MM.1S (cell line): ENCODE data around the gene FARP1.

Source experiments
- DNase-seq: peaks from one replicate; pipeline ENCODE4 v3.0.0-alpha.2; 2015
- H2AFZ ChIP-seq: fragments of 300-600 bp; sonication (generic); 2 replicates; pipeline ENCODE4 v1.6.0; 2016; ENCODE audit warnings: antibody characterized with exemption, low read length
- H3F3A ChIP-seq: fragments of 300-600 bp; sonication (generic); 2 replicates; pipeline ENCODE4 v1.6.1; 2016; ENCODE audit warnings: mild to moderate bottlenecking, antibody characterized with exemption, low read length, moderate library complexity, mixed read lengths; ENCODE audit not compliant: insufficient read depth
- H3K27ac ChIP-seq: fragments of 300-600 bp; sonication (generic); 2 replicates; pipeline ENCODE4 v1.5.1; 2016; ENCODE audit warnings: mild to moderate bottlenecking, low read length
- H3K27me3 ChIP-seq: fragments of 300-600 bp; sonication (generic); replicated peaks from 2 replicates; pipeline ENCODE4 v1.6.0; 2016; ENCODE audit warnings: low read length; ENCODE audit not compliant: insufficient read depth
- H3K36me3 ChIP-seq: fragments of 300-600 bp; sonication (generic); replicated peaks from 2 replicates; pipeline ENCODE4 v1.6.1; 2016; ENCODE audit warnings: mild to moderate bottlenecking, low read length, mixed read lengths; ENCODE audit not compliant: insufficient read depth
- H3K4me1 ChIP-seq: fragments of 300-600 bp; sonication (generic); 2 replicates; pipeline ENCODE4 v1.6.1; 2016; ENCODE audit warnings: low read length, mixed read lengths
- H3K4me2 ChIP-seq: fragments of 300-600 bp; sonication (generic); 2 replicates; pipeline ENCODE4 v1.6.0; 2016; ENCODE audit warnings: low read depth, low read length
- H3K4me3 ChIP-seq: fragments of 300-600 bp; sonication (generic); 2 replicates; pipeline ENCODE4 v1.5.1; 2016; ENCODE audit warnings: low read length, mixed read lengths
- H3K79me2 ChIP-seq: fragments of 300-600 bp; sonication (generic); 2 replicates; pipeline ENCODE4 v1.6.1; 2016; ENCODE audit warnings: mixed run types, low read length, mixed read lengths
- H3K9ac ChIP-seq: fragments of 300-600 bp; sonication (generic); 2 replicates; pipeline ENCODE4 v1.6.1; 2016; ENCODE audit warnings: low read length, mixed read lengths
- H3K9me2 ChIP-seq: fragments of 300-600 bp; sonication (generic); replicated peaks from 2 replicates; pipeline ENCODE4 v1.6.1; 2016; ENCODE audit warnings: mild to moderate bottlenecking, low read length, mixed read lengths; ENCODE audit not compliant: insufficient read depth
- H3K9me3 ChIP-seq: fragments of 300-600 bp; sonication (generic); replicated peaks from 2 replicates; pipeline ENCODE4 v1.6.1; 2016; ENCODE audit warnings: mild to moderate bottlenecking, low read length, mixed read lengths; ENCODE audit not compliant: insufficient read depth
- H4K20me1 ChIP-seq: fragments of 300-600 bp; sonication (generic); 2 replicates; pipeline ENCODE4 v1.6.1; 2016; ENCODE audit warnings: mild to moderate bottlenecking, low read length, moderate library complexity, mixed read lengths; ENCODE audit not compliant: insufficient read depth
- EZH2 ChIP-seq: fragments of 300-600 bp; sonication (generic); optimal IDR thresholded peaks from 2 replicates; pipeline ENCODE3; 2017; ENCODE audit warnings: low read depth, mild to moderate bottlenecking, antibody characterized with exemption, low read length, mixed read lengths
- EZH2phosphoT487 ChIP-seq: fragments of 300-600 bp; sonication (generic); IDR thresholded peaks from 2 replicates; pipeline ENCODE4 v1.6.1; 2018; ENCODE audit warnings: antibody characterized with exemption, low read length
- TF ChIP-seq, protein P1 (sequence below): fragments of 300-600 bp; sonication (generic); IDR thresholded peaks from 2 replicates; pipeline ENCODE4 v1.5.1; 2016; ENCODE audit warnings: antibody characterized with exemption, low read length, mixed read lengths

FARP1 gene

DNA sequence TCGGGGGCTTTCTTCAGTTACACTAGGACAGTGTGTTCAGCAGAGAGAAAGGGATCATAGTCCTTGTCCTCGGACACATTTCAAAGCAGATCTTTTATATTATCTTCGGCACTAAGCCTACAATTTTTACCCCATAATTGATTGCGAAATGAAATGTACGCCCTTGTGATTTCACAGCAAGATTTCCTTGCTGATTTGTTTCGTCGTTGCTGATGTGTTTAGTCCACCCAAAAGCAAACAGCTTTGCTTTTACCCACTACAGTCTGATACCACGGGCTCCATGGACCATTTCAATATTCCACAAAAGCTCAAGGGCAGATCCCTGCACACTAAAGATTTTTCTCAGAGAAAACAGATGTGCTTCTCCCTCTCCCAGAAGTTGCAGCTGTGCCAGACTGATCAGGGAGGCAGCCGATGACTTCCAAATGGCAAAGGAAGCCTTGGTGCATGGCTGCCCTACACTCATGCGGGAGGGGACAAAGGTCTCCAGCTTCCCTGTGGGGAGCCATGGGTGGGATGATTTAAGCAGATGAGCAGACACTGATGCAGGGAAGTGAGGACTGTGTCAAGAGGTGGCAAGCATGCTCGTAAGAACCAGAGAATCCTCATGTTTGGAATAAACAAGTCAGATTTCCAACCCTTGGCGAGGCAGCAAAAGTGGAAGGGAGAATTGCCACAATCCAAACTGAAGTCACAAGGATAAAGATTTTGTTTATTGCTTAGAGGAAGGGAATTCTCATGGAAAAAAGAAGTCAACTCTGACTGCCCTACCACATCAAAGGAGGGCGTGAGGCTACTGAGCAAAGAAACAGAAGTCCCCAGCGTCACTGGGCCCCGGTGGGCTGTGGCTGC lies 353.0 kb downstream of the FARP1 start:
- peaks cover 7% of the 10 kb centered on the region for H3K4me1 ChIP-seq
- H3K4me2 ChIP-seq: no peak overlapping the region
- H3K9ac ChIP-seq: no peak overlapping the region
- H3K27me3 ChIP-seq: no peaks in the 10 kb centered on the region
- no peaks in the 10 kb centered on the region for H3K9me2 ChIP-seq
- H4K20me1 ChIP-seq: peaks cover 36% of the 10 kb centered on the region
- H3K9me3 ChIP-seq: no peaks in the 10 kb centered on the region
- no peak for TF ChIP-seq EZH2phosphoT487
- TF ChIP-seq, protein P1, sequence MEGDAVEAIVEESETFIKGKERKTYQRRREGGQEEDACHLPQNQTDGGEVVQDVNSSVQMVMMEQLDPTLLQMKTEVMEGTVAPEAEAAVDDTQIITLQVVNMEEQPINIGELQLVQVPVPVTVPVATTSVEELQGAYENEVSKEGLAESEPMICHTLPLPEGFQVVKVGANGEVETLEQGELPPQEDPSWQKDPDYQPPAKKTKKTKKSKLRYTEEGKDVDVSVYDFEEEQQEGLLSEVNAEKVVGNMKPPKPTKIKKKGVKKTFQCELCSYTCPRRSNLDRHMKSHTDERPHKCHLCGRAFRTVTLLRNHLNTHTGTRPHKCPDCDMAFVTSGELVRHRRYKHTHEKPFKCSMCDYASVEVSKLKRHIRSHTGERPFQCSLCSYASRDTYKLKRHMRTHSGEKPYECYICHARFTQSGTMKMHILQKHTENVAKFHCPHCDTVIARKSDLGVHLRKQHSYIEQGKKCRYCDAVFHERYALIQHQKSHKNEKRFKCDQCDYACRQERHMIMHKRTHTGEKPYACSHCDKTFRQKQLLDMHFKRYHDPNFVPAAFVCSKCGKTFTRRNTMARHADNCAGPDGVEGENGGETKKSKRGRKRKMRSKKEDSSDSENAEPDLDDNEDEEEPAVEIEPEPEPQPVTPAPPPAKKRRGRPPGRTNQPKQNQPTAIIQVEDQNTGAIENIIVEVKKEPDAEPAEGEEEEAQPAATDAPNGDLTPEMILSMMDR: no peak
- no peak for TF ChIP-seq EZH2
- no peak overlapping the region for H3K27ac ChIP-seq
- peaks cover under 1% of the 10 kb centered on the region; the same call in 1 of the 2 replicates for H3F3A ChIP-seq
- no peak overlapping the region for H3K4me3 ChIP-seq
- H3K79me2 ChIP-seq: peaks cover 95% of the 10 kb centered on the region
- H2AFZ ChIP-seq: no peak overlapping the region
- DNase-seq: no peak
- no peaks in the 10 kb centered on the region for H3K36me3 ChIP-seq

DNA sequence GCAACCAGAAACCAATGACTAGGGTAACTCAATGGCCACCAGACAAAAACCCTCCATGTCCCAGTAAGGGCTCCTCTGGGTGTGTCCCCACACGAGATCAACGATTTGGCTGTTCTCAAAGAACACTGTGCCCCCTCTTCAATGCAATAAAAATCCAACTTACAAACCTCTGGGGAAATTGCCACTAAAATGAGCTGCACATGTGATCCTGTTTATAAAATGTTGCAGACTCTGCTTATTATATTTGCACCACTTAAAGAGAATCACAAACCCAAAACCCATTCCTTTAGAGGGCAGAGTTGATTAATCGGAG lies 353.5 kb downstream of the FARP1 start:
- Histone ChIP-seq H3K4me1 (peaks cover 2% of the 10 kb centered on the region; the same call in 1 of the 2 replicates), H3K79me2 (peaks cover 95% of the 10 kb centered on the region), H3F3A (no peaks in the 10 kb centered on the region), H3K9me3 (no peaks in the 10 kb centered on the region), H3K27me3 (no peaks in the 10 kb centered on the region), H3K9me2 (no peaks in the 10 kb centered on the region), H4K20me1 (peaks cover 31% of the 10 kb centered on the region), H3K4me3 (no peak overlapping the region), H3K9ac (no peak overlapping the region), H3K4me2 (no peak overlapping the region), H3K27ac (no peak overlapping the region), H2AFZ (no peak overlapping the region), H3K36me3 (no peaks in the 10 kb centered on the region)
- no peak for DNase-seq
- TF ChIP-seq EZH2phosphoT487 (no peak), EZH2 (no peak)
- TF ChIP-seq, protein P1: no peak

DNA sequence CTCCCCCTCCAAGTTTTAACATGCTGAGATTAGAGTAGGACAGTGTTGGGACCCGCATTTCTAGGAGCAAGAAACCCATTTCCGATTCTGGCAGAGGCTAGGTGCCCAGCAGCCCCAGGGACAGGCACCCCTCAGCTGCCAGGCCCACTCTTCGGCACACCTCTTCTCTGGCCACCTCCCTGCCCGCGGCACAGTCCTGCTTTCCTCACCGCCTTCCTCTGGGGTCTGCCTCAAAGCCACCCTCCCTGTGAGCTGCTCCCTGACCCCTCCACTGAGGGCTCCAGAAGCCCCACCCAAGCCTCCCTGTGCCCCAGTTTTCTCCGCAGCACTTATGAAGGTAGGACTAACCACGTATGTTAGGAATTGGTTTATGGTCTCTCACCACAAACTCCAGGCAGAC lies 354.1 kb downstream of the FARP1 start:
- Histone ChIP-seq H2AFZ (no peak overlapping the region), H3K36me3 (no peaks in the 10 kb centered on the region), H3K9me2 (no peaks in the 10 kb centered on the region), H3K9ac (no peak overlapping the region), H4K20me1 (peaks cover 30% of the 10 kb centered on the region), H3K27ac (no peak overlapping the region), H3F3A (no peaks in the 10 kb centered on the region), H3K4me1 (no peaks in the 10 kb centered on the region), H3K4me2 (no peak overlapping the region), H3K4me3 (no peak overlapping the region), H3K27me3 (no peaks in the 10 kb centered on the region), H3K9me3 (no peaks in the 10 kb centered on the region), H3K79me2 (peaks cover 95% of the 10 kb centered on the region)
- TF ChIP-seq, protein P1: no peak
- TF ChIP-seq EZH2phosphoT487 (no peak), EZH2 (no peak)
- DNase-seq: no peak
